ENCODE measurements around the gene KMT2C.

KMT2C gene

DNA sequence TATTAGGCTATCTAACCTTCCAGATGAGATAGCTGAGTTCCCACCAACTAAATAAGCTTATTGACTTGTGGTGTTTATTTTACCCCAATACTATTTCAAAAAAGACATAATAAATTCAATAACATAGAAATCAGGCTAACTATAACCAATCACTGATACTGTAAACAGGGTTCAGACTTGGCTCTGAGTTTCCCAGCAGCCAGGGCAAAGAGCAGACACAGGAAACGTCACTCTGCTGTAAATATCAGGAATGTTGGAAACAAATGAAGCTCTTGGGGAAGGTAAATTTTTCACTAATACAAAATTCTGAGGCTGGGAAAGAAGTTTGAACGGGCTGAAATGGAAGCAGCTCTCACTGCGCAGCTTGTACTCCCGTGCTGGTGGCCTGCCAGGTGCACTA is 295.7 kb downstream of the KMT2C start:
- no peak for DNase-seq (ENCODE audit: low read depth)

DNA sequence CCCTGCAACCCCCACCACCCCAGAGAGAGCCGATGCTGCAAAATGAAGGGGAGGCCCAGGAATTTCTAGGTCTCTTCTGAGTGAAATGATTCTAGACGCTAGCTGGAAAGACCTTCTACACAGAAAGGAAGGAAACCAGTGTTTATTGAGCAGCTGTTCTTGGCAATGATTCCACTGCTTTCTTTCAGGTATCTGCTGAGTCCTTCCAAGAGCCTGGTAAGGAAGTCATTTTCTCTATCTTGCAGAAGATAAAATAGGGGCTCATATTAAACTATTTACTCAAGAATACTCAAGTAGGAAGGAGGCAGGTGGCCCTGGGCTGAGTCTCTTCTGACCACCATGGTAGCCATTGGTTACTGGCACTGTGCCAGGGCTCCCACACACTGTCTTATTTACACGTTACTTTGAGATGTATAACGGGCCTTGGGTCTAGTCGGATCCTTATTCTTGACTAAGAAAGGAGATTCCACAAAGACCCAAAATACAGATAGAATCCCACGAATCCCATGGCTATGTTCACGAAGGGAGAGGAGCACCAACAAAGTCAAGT is 298.3 kb downstream of the KMT2C start:
- no peak for DNase-seq (ENCODE audit: low read depth)

DNA sequence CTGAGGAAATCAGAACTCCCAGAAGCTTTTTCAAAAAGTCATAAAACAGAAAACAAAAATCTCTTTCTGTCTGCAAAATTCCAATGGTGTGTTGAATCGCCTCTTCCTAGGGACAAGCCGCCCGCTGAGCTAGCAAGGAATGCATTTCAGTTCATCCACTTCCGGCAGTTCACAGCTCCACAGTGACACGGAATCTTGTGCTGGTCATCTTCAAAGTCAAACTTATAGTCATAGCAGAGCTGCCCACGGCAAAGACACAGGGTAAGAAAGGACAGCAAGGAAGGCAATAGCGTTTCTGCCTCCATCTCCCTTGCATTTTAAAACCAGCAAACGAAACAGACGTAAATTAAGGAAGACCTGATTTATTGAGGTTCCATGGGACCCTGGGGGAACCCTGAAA is 299.1 kb downstream of the KMT2C start:
- peak; percentile 32 for DNase-seq (ENCODE audit: low read depth)

DNA sequence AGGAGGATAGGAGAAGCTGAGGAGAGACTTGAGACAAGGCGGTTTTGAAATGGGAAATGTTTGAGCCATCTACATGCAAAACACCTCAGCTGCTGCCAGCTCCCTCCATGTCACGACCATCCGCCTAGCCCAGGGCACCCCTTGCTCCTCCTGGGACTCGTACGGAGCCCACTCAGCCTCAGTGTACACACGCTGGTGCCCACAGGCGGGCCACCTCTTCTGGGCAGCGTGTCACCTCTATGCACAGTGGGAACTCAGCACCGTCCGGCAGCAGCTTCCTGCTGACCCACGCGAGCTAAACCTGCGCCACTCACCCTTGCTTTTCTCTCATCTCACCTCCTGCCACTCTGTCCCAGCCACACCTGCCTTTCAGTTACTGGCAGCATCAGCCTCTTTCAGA is 302.0 kb downstream of the KMT2C start:
- DNase-seq (ENCODE audit: low read depth) = no peak

DNA sequence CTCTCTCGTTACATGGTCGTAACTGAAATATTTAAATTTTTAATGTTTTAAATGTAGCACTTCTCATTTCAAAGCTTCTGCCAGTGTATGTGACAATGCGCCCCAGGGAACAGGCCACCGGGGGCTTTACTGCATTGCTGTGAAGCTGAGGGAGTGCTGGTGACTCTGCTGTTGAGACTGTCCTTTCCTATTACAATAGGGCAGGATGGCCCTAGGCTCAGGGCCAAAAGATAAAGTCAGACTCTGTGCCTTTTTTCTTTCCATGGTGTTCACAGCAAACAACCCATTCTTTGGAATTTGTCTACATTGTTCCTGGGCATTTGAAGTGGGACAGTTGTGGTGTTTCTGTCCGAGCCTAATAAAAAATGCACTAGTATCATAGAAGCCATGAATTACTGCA is 303.0 kb downstream of the KMT2C start:
- no peak for DNase-seq (ENCODE audit: low read depth)

DNA sequence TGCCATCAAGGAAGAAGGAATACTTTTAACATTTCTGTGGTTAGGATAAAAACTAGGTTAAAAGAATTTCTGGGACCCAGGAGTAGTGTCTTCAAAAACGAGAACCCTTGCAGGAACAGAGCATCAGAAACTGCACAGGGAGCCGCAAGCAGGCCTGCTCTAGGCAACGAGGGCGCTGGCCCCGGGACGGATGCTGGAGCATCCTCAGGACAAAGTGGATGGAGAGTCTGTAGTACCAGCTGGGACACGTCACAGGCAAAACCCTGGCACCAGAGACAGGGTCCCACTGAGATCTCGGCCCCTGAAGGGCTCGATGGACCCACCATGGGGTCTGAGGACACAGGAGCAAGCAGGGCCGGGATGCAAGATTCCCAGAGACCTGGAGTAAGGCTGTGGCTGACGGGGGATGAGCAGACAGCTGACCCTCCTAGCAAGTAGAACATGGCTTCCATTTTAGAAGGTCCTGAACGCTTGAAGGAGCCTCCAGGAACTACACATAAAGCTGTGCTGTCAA is 303.8 kb downstream of the KMT2C start:
- DNase-seq (ENCODE audit: low read depth) = no peak

DNA sequence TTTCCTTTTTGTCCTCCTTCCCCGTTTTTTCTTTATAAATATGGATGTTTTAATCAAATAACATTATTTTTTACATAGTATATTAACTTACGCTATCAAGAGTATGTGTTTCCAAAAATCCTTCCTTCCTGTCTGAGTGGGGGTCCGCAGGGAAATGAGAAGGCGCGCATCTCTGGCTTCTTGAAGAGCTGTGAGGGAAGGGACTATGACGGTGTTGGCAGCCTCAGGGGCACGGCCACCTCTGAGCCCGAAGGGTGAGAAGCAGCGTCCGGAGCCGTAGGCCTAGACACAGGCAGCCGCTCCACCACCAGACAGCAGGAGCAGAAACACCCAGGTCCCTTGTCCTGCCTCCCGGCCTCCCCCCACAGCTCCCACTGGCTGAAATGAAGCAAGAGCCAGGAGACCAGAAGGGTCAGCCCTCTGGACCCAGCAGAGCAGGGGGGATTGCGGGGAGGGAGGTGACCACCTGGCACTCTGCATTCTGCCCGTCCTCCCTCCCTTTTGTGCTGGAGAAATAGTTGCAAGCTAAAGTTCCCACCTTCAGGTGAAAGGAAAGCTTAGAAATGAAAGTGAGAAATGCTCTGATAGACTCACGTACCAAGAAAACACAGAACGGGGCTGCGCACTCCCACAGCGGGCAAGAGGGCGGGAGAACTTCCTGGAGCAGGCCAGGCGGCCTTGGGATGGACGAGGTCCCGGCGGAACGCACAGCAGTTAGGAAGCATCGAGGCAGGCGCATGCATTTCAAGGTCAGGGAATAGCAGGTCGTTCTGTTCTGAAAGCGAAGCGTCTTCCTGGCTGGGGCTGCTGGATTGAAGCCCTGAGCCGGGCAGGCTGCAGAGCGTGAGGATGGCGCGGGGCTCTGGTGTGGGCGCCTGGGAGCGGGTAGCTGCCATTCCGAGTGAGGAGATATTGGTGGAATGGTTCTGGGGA is 304.9 kb downstream of the KMT2C start:
- DNase-seq (ENCODE audit: low read depth) = no peak

DNA sequence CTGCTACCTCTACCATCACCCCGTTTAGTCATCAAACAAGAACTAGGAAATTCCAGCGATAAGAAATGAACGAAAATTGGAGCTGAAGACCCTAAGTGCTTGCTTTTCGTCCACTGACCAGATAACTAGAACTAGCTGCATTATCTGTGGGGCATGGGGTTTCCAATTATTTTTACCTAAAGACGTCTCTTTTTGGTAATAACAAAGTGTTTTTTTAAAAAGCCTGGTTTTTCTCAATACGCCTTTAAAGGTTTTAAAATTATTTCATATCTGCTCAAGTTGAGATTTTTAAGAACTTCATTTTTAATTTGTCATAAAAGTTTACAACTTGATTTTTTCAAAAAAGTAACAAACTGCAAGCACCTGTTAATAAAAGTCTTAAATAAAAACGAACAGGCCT is 306.1 kb downstream of the KMT2C start:
- no peak for DNase-seq (ENCODE audit: low read depth)

DNA sequence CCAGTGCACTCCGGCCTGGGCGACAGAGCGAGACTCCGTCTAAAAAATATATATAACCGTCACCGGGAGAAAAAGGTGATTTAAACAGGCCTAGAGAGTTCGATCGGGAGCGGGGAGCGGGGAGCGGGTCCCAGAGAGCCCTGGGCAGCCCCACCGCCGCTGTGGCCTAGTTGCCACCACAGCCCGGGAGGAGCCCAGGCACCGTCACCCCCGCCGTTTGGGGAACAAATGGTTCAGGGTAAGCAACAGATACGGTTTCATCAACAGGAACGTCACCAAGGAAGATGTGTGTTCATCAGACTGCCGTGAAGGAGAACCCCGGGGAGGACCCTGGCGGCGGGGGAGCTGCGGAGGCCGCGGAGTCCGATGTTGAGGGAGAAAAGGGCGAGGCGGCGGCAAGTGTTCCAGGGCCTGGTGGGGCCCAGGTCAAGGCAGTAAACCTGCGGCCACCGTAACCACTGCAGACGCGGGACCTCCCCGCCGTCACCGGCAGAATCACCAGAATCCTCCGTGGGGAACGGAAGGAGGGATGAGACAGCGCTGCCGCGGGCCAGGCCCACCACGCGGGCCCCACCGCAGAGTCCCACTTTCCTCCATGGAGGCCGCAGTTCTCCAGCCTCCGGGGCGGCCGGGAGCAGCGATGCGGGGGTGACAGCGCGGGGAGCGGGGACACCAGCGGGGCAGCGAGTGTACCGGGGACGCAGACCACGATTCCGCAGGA is 306.9 kb downstream of the KMT2C start:
- DNase-seq (ENCODE audit: low read depth) = no peak

DNA sequence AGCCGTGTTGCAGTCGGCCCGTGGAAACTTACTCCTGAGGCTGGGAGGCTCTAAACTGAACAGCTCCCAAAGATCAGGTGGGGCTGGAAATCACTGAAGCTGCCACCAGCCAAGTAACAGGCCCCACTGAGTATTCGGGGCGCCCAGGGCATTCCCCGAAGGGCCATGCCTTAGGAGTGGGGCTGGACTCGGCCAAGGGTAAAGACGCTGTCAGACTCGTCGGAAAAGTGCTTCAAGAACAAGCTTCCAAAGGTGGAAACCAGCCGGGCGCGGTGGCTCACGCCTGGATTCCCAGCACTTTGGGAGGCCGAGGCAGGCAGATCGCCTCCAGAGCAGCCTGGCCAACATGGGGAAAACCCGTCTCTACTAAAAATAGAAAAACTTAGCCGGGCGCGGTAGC is 307.6 kb downstream of the KMT2C start:
- DNase-seq (ENCODE audit: low read depth) = no peak

DNA sequence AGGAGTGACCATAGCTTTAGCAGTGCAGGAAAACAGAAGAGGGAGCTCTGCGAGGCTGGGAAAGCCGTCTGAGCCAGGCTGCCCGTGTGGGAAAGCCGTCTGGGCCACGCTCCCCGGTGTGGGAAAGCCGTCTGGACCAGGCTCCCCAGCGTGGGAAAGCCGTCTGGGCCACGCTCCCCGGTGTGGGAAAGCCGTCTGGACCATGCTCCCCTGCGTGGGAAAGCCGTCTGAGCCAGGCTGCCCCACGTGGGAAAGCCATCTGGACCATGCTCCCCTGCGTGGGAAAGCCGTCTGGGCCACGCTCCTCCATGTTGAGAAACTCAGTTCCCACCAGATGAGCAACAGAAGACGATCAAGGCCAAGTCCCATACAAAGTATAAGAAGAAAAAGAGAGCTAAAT is 308.6 kb downstream of the KMT2C start:
- DNase-seq (ENCODE audit: low read depth) = no peak

DNA sequence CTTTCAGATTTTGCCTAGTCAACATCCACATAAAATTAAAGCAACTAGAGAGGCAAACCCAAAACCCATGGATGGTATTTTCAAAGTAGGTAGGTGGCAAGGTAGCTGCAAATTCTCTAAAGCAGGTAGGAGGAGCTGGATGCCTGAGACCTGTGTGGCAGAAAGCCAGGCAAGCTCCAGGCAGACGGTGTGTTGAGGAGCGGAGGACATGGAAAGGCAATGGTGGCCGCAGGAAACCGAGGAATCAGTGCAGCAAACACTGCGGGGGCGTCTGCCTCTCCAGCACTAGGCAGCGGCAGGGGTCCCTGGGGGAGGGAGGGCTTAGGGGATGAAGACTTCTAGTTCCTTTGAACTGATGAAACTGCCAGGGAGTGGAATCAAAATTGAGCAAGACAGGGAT is 309.1 kb downstream of the KMT2C start:
- DNase-seq (ENCODE audit: low read depth) = no peak

DNA sequence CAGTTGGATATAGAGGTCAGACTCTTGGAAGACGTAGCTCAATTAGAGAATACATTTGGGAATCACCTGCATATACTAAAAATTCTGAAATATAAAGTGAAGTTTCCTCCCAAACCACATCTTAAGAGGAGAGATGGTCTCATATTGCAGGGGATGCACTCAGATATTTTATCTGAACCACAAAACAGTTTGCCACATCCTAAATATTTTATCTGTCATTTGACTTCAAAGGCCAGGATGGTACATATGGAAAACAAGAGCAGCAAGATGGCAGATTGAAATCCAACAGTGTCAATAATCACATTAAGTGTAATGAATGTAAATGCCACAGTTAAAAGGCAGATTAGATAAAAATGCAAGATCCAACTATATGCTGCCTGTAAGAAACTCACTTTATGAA is 313.3 kb downstream of the KMT2C start:
- DNase-seq (ENCODE audit: low read depth) = no peak

DNA sequence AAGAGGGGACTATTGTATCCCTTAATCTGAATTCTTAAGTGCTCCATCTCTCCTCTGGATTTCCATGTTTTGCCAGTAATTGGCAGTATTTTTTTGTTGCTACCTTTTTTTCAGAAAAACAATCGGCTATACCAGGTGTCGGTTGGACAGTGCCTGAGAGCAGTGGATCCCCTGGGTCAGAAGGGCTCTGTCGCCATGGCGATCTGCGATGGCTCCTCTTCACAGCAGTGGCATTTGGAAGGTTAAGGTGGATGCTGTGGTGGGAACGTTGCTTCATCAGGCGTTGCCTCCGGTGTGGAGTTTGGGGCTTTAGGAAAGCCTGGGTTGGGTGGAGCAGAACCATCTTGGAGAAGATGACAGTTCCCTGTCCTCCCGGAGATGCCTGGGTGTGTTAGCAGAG is 314.4 kb downstream of the KMT2C start:
- DNase-seq (ENCODE audit: low read depth) = no peak

DNA sequence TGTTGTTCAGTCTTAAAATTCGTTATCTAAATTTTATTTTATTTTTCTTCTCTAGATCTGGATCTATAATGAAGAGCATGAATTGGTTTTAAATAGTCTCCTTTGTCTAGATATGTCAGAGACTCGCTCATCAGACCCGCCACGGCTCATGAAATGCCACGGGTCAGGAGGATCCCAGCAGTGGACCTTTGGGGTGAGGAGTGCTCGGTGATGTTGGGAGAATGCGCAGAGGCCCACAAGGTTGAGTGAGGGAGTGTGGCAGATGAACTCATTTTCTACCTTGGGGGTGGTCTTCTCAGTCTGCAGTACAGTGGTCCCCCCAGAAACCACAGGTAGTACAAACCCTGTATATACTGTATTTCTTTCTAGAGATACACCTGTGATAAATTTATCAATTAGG is 315.0 kb downstream of the KMT2C start:
- DNase-seq (ENCODE audit: low read depth) = no peak

DNA sequence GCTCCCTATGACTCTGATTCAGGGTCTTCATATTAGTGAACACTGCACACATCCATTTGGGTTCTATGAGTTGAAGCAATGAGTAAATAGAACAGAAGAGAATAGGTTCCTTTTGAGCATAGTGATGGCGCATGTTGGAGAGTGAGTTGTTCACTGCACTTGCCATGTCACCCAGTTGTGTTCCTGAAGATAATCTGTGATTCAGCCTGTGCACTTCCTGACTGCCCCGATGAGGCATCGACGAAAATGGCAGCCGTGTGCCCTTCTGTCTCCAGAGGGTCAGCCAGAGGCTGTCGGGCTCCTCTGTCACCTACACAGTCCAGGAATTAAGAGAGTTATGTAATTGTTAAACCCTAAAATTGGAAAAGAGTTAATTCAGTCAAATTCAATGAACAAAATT is 315.6 kb downstream of the KMT2C start:
- no peak for DNase-seq (ENCODE audit: low read depth)

DNA sequence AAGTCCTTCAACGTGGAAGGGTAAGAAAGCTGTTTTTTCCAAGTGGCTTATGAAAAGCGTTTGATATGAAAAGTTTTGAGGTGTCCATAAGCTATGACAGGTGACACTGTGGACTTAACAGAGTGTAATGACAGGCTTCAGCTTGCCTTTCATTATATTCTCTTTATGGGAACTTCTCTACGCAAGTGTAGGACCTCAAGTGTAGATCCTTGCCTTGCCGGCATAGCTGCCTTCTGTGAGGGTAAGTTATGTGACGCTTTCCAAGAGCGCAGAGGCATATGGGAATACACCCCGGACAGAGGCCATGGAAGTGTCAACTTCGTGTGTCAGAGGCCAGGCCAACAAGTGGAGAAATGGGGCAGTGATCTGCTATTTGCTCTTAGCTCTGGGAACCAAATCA is 318.4 kb downstream of the KMT2C start:
- no peak for DNase-seq (ENCODE audit: low read depth)

DNA sequence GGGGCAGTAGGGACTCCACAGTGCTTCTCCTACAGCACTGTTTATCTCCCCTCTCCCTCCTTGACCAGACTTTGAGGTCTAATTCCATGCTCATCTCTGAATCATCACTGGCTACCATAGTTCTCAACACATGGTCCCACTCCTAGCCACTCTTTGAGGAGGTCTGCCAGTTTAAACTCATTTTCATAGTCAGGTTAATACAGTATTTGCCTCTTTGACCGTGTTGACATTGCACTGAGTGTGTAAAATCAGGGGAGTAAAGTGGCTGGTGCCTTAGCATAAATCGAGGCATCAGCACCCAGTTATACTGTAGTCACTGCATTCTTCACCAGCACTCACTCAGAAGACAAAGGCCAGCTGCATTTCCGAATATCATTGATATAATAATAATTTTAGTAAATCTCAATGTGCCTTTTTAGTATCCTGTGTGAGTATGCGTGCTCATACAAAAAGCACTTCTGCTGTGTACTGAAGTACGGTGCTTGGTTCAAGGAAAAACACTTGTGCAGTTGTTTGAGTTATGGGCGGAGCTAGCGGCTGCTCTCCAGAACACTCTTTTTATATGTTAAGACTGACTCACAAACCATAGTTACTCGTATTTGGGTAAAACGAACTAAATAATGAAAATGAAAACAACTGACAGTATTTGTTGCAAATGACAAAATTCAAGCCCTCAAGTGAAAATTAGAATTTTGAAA is 320.6 kb downstream of the KMT2C start:
- DNase-seq (ENCODE audit: low read depth) = no peak

DNA sequence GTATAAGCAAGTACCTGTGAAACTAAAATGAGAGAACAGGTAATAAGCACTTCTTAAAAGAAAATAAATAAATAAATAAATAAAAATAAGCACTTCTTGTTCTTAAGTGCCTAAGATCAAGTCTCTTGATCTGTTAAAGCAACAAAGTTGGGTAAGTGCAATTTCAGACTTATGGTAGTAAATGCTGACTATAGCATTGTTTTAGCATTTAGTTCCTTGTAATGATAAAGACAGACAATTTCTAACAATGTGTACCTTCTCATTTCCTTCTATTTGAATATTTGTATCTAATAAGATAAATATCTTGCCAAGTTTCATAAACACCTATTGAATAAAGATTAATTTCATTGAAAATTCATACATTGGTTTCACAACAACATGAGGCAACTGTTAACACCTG is 323.0 kb downstream of the KMT2C start:
- DNase-seq (ENCODE audit: low read depth) = no peak

DNA sequence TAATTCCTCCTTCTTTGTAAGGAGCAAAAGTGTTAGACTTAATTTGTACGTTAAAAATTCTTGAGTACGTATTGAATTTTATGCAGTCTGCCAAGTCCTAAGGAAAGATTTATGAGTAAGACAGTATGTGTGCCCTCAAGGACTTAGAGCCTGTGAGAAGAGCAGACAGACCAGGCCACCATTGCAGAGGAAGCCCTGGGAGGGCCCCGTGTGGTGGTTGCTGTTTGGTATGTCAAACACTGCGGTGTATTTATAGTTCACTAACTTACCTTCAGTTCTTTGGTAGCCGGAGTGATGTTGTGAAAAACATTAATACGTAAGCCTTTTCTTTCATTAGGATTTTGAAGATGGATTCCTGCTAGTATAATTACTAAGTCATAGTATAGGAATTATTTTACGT is 327.4 kb downstream of the KMT2C start:
- no peak for DNase-seq (ENCODE audit: low read depth)

DNA sequence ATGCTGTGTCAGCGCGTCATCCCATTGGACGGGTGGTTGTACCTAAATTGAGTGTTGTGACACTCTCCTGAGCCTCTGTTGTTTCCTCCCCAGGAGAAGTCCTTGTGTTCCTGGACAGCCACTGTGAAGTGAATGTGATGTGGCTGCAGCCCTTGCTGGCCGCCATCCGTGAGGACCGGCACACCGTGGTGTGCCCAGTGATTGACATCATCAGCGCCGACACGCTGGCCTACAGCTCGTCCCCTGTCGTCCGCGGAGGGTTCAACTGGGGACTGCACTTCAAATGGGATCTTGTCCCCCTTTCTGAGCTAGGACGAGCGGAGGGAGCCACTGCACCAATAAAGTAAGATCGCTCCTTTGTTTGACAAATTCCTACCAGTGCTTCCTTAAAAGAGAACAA is 327.9 kb downstream of the KMT2C start:
- DNase-seq (ENCODE audit: low read depth) = no peak

DNA sequence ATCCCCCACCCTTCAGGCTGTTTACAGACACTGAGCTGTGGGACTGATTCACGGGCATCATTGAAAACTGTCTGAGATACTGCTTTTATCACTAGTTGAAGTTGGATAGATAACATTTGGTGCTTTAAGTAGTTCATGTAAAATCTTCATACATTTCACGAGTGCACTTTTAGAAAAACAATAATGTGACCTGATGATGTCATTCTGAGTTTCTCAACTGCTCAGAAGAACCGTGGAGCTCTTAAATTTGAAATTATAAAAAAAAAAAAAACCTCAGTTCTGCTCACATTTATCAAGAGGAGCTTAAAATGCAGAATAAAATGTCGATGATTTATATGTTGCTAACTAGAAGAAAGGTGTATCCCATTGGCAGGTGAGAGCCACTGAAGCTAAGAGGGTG is 328.8 kb downstream of the KMT2C start:
- peak; percentile 2 for DNase-seq (ENCODE audit: low read depth)
